Mesendoderm (in vitro differentiated cells): ENCODE measurements around the gene ISLR2.

Experiments used
- DNase-seq: peaks from one replicate; pipeline ENCODE4 v3.0.0; 2013
- H2AK5ac ChIP-seq: 2 replicates; pipeline ENCODE4 v1.6.1; 2013; ENCODE audit warnings: low read length, inconsistent platforms
- H2BK120ac ChIP-seq: 2 replicates; pipeline ENCODE4 v1.6.1; 2013; ENCODE audit warnings: low read depth, mild to moderate bottlenecking, low read length, moderate library complexity, mixed read lengths
- H2BK15ac ChIP-seq: replicated peaks from 2 replicates; pipeline ENCODE4 v1.6.1; 2013; ENCODE audit warnings: low read depth, mild to moderate bottlenecking, moderate library complexity
- H2BK5ac ChIP-seq: 2 replicates; pipeline ENCODE4 v1.6.1; 2013; ENCODE audit warnings: low read length, inconsistent platforms
- H3K18ac ChIP-seq: 2 replicates; pipeline ENCODE4 v1.6.1; 2013; ENCODE audit warnings: mild to moderate bottlenecking, low read length, mixed read lengths
- H3K23ac ChIP-seq: one replicate; pipeline ENCODE4 v1.6.1; 2013; ENCODE audit warnings: low read length
- H3K27ac ChIP-seq: 2 replicates; pipeline ENCODE4 v1.5.1; 2013; ENCODE audit warnings: low read depth, mild to moderate bottlenecking, inconsistent platforms, low read length, moderate library complexity
- H3K27me3 ChIP-seq: 2 replicates; pipeline ENCODE4 v1.6.1; 2013; ENCODE audit warnings: low read length, control low read depth, mild to moderate bottlenecking, inconsistent platforms; ENCODE audit not compliant: insufficient read depth, poor library complexity
- H3K36me3 ChIP-seq: 2 replicates; pipeline ENCODE4 v1.6.1; 2013; ENCODE audit warnings: low read length, inconsistent platforms; ENCODE audit not compliant: control insufficient read depth, insufficient read depth
- H3K4ac ChIP-seq: one replicate; pipeline ENCODE4 v1.6.1; 2013; ENCODE audit warnings: low read depth, mild to moderate bottlenecking, low read length, moderate library complexity
- H3K4me1 ChIP-seq: 2 replicates; pipeline ENCODE4 v1.6.1; 2013; ENCODE audit warnings: low read depth, low read length, inconsistent platforms; ENCODE audit not compliant: control insufficient read depth
- H3K4me2 ChIP-seq: 2 replicates; pipeline ENCODE4 v1.6.1; 2013; ENCODE audit warnings: low read length
- H3K4me3 ChIP-seq: 2 replicates; pipeline ENCODE4 v1.5.1; 2013; ENCODE audit warnings: mild to moderate bottlenecking, low read length
- H3K56ac ChIP-seq: one replicate; pipeline ENCODE4 v1.6.1; 2013; ENCODE audit warnings: low read length
- H3K79me1 ChIP-seq: 2 replicates; pipeline ENCODE4 v1.6.1; 2013; ENCODE audit warnings: low read length, inconsistent platforms
- H3K79me2 ChIP-seq: 2 replicates; pipeline ENCODE4 v1.6.1; 2013; ENCODE audit warnings: mild to moderate bottlenecking, low read length; ENCODE audit not compliant: control insufficient read depth, insufficient read depth
- H3K9ac ChIP-seq: 2 replicates; pipeline ENCODE4 v1.6.1; 2013; ENCODE audit warnings: low read length, inconsistent platforms
- H4K5ac ChIP-seq: one replicate; pipeline ENCODE4 v1.6.1; 2013; ENCODE audit warnings: low read length
- H4K8ac ChIP-seq: one replicate; pipeline ENCODE4 v1.6.1; 2013; ENCODE audit warnings: low read depth, mild to moderate bottlenecking, control low read depth, low read length, moderate library complexity
- WGBS: extraction: QIAGEN DNeasy Blood & Tissue Kit; methylation state at CpG from one replicate; pipeline ENCODE4 v1.1.7; 2013; ENCODE audit warnings: low lambda C conversion rate, missing lambda C conversion rate; ENCODE audit not compliant: insufficient coverage; ENCODE audit errors: extremely low coverage; 5-methylcytosine and 5-hydroxymethylcytosine counted together

Gene ISLR2

DNA sequence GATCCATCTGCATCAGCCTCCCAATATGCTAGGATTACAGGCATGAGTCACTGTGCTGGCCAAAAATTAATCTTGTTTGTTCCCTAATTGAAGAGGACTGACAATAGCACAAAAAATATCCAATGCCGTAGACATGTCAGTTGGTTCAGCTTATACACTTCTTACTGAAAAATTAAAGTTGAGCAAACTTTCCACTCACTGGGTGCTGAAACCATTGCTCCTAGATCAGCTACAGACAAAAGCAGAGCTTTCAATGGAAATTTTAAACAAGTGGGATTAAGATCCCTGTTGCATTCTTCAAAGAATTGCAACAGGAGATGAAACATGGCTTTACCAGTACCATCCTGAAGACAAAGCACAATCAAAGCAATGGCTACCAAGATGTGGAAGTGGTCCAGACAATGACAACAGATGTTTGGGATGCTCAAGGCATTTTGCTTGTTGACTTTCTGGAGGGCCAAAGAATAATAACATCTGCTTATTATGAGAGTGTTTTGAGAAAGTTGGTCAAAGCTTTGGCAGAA, 16.0 kb downstream of the ISLR2 start:
- H3K36me3 ChIP-seq: no peaks in the 10 kb centered on the region
- no peak overlapping the region for H3K4ac ChIP-seq
- no CpG with 5 or more reads among the region's 1 CpG for WGBS
- DNase-seq: no peak
- H2BK15ac ChIP-seq: no peak overlapping the region
- no peak overlapping the region for H3K18ac ChIP-seq
- H3K79me2 ChIP-seq: no peaks in the 10 kb centered on the region
- H4K8ac ChIP-seq: no peak overlapping the region
- no peak overlapping the region for H4K5ac ChIP-seq
- no peak overlapping the region for H2AK5ac ChIP-seq
- no peaks in the 10 kb centered on the region for H3K27me3 ChIP-seq
- no peak overlapping the region for H2BK5ac ChIP-seq
- no peaks in the 10 kb centered on the region for H3K4me1 ChIP-seq
- H3K27ac ChIP-seq: no peak overlapping the region
- no peak overlapping the region for H3K9ac ChIP-seq
- H3K79me1 ChIP-seq: no peaks in the 10 kb centered on the region
- H3K23ac ChIP-seq: no peak overlapping the region
- no peak overlapping the region for H3K56ac ChIP-seq
- H2BK120ac ChIP-seq: no peak overlapping the region
- no peak overlapping the region for H3K4me2 ChIP-seq
- H3K4me3 ChIP-seq: no peak overlapping the region

DNA sequence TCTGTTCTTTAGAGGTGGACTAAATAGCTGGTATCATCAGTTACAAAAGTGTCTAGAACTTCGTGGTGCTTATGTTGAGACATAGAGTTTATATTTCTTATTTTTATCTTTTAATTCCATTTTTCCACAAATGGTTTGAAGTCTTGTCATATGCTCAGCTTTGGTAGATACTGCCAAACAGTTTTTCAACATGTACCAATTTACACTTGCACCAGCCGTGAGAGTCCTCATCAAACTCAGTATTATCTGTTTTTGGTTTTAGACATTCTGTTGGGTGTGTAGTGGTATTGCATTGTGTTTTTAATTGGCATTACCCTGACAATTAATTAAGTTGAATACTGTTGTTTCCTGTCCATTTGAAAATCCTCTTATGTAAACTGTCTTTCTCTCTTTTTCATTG, 16.7 kb downstream of the ISLR2 start:
- no peak for DNase-seq
- no peak overlapping the region for H2BK15ac ChIP-seq
- no peaks in the 10 kb centered on the region for H3K79me1 ChIP-seq
- no peak overlapping the region for H2BK120ac ChIP-seq
- no peak overlapping the region for H3K56ac ChIP-seq
- no peak overlapping the region for H3K4me2 ChIP-seq
- no peak overlapping the region for H2BK5ac ChIP-seq
- no peak overlapping the region for H3K27ac ChIP-seq
- H3K4me3 ChIP-seq: no peak overlapping the region
- H3K4me1 ChIP-seq: no peaks in the 10 kb centered on the region
- no peaks in the 10 kb centered on the region for H3K27me3 ChIP-seq
- no peak overlapping the region for H2AK5ac ChIP-seq
- H3K79me2 ChIP-seq: no peaks in the 10 kb centered on the region
- H3K23ac ChIP-seq: no peak overlapping the region
- WGBS: no CpG with 5 or more reads among the region's 2 CpGs
- H4K5ac ChIP-seq: no peak overlapping the region
- no peaks in the 10 kb centered on the region for H3K36me3 ChIP-seq
- H3K4ac ChIP-seq: no peak overlapping the region
- H3K9ac ChIP-seq: no peak overlapping the region
- H3K18ac ChIP-seq: no peak overlapping the region
- H4K8ac ChIP-seq: no peak overlapping the region

DNA sequence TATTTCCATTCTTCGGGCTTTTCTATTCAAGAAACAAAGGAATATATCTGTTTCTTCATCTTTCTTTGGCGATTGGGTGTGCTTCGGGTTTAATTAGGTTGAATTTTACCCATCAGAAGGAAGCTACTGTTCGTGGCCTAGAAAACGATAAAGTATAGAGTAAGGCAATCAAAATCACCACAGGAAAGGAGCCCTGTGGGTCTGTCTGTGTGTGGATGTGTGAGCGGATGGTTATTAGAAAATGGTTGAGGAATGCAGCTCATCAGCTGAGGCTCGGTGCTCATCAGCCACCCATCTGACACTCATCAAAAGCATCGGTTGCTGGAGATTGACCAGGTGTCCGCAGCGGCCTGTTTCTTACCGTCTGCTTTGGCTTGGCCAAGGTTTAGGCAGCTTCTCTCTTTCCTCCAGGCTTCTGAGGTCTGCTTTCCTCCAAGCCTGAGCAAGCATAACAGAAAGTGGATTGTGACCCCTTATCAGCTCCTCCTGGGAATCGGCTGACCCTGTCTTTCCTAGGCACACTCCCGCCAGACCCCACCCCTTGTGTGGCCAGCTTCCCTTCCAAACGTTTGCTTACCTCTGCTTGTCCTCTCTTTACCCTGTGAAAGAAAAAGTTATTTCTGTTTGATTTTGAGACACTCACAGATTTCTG, 25.5 kb downstream of the ISLR2 start:
- Histone ChIP-seq H3K4me1 (peaks cover 1% of the 10 kb centered on the region), H3K79me1 (no peaks in the 10 kb centered on the region), H2BK15ac (no peak overlapping the region), H3K27me3 (no peaks in the 10 kb centered on the region), H4K5ac (no peak overlapping the region), H3K4me3 (no peak overlapping the region), H3K56ac (no peak overlapping the region), H2BK120ac (no peak overlapping the region), H3K18ac (no peak overlapping the region), H3K27ac (no peak overlapping the region), H3K9ac (no peak overlapping the region), H2AK5ac (no peak overlapping the region), H3K36me3 (no peaks in the 10 kb centered on the region), H3K4ac (no peak overlapping the region), H4K8ac (no peak overlapping the region), H3K4me2 (no peak overlapping the region), H3K79me2 (no peaks in the 10 kb centered on the region), H3K23ac (no peak overlapping the region), H2BK5ac (no peak overlapping the region)
- no peak for DNase-seq
- no CpG with 5 or more reads among the region's 14 CpGs for WGBS

DNA sequence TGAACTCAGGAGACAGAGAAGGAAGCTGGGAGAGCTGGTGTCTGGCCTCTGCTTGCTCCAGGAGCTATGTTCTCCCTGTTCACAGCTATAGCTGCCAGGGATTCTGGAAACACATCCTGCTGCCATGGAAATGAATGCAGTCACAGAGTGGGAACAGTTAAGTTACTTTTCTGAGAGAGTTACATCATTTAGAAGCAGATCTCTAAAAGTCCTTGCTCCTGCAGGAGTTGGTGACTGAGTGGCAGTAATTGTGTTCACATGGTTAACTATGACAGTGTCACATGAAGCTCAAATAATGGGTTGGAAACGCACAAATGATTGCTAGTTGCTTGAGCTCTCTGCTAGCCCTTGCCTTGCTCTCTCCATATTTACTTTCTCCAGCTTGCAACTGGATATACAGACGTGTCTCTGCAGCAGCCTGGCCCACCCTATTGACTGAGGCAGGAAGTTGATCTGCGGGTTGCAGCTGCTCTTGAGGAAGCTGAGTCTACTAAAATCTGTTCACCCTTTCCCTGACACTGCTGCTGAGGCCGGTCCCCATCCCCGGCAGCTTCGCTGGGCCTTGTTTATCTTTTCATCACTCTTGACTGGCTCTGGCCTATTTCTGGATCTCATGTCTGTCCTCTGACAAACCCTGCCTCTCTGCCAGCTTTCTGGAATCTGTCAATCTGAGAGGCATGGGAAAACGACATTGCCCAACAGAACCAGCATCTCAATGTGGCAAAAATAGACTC, 26.5 kb downstream of the ISLR2 start:
- Histone ChIP-seq H3K9ac (no peak overlapping the region), H3K27me3 (no peaks in the 10 kb centered on the region), H2AK5ac (no peak overlapping the region), H3K4ac (no peak overlapping the region), H3K79me1 (no peaks in the 10 kb centered on the region), H3K4me1 (peaks cover 1% of the 10 kb centered on the region), H3K23ac (no peak overlapping the region), H4K5ac (no peak overlapping the region), H2BK5ac (no peak overlapping the region), H2BK120ac (no peak overlapping the region), H3K27ac (no peak overlapping the region), H2BK15ac (no peak overlapping the region), H3K18ac (no peak overlapping the region), H3K56ac (no peak overlapping the region), H3K4me2 (no peak overlapping the region), H3K79me2 (no peaks in the 10 kb centered on the region), H3K4me3 (no peak overlapping the region), H3K36me3 (no peaks in the 10 kb centered on the region), H4K8ac (no peak overlapping the region)
- no peak for DNase-seq
- WGBS: no CpG with 5 or more reads among the region's 7 CpGs

DNA sequence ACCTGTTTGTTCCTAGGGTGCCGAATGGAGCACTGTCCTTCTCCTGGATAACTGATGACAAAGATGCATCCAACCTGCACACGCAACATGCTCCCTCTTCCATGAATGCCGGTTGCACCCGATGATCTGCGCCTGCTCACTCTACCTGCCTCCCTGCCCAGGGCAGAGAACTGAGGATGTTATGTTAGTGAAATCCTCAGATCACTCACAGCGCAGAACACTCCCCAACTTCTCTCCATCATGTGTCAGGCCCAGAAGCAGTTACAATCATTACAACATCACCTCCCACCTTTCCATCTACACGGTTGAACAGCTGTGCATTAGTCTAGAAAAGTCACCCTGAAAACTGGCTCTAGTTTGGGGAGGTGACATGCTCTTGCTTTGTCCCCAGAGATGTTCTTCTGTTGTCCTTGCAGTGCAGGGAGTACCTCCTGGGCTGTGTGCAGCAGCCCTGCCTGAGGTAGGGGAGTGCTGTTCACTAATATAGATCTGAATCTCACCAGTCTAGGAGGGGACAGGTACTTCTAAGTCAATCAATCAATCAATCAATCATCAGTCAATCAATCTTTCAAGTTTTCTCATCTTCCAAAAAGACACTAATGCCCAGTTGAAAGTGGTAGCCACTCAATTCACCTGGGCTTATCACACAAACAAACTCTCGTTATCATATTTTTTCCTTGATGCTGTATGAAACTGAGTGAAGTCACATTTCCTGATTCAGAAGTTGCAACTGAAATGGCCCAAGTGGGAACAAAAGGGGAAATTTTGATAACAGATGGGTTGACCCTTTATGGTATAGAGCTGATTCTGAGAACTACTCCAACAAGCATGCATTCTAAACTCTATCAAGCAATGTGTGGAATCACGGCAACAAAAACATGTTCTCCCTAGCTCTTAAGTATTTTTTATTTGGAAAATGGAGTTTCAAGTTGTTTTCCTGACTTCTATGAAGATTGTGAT, 27.8 kb downstream of the ISLR2 start:
- H3K9ac ChIP-seq: no peak overlapping the region
- H3K27ac ChIP-seq: no peak overlapping the region
- no peak overlapping the region for H2BK5ac ChIP-seq
- no peak overlapping the region for H3K4me3 ChIP-seq
- no peaks in the 10 kb centered on the region for H3K36me3 ChIP-seq
- H3K27me3 ChIP-seq: no peaks in the 10 kb centered on the region
- H3K4me1 ChIP-seq: peaks cover 1% of the 10 kb centered on the region
- H3K79me2 ChIP-seq: no peaks in the 10 kb centered on the region
- no peak for DNase-seq
- no peak overlapping the region for H4K8ac ChIP-seq
- no peaks in the 10 kb centered on the region for H3K79me1 ChIP-seq
- no peak overlapping the region for H3K4ac ChIP-seq
- no peak overlapping the region for H3K18ac ChIP-seq
- WGBS: no CpG with 5 or more reads among the region's 9 CpGs
- H3K4me2 ChIP-seq: no peak overlapping the region
- H4K5ac ChIP-seq: no peak overlapping the region
- no peak overlapping the region for H2BK15ac ChIP-seq
- no peak overlapping the region for H2AK5ac ChIP-seq
- no peak overlapping the region for H2BK120ac ChIP-seq
- no peak overlapping the region for H3K23ac ChIP-seq
- H3K56ac ChIP-seq: no peak overlapping the region
